Activated CD4-positive, alpha-beta T cell treated with anti-CD3 and anti-CD28 coated beads, Interleukin-2, amount 50 U/mL, for 24 hours (primary cell): ENCODE results near the gene HSPA4L.

Experiments used
- DNase-seq, 2 donors: peaks; one replicate each; pipeline ENCODE4 v3.0.0-alpha.2; 2020; ENCODE audit warnings: low read depth in 1 of 2, low spot score in 1 of 2

The HSPA4L gene

DNA sequence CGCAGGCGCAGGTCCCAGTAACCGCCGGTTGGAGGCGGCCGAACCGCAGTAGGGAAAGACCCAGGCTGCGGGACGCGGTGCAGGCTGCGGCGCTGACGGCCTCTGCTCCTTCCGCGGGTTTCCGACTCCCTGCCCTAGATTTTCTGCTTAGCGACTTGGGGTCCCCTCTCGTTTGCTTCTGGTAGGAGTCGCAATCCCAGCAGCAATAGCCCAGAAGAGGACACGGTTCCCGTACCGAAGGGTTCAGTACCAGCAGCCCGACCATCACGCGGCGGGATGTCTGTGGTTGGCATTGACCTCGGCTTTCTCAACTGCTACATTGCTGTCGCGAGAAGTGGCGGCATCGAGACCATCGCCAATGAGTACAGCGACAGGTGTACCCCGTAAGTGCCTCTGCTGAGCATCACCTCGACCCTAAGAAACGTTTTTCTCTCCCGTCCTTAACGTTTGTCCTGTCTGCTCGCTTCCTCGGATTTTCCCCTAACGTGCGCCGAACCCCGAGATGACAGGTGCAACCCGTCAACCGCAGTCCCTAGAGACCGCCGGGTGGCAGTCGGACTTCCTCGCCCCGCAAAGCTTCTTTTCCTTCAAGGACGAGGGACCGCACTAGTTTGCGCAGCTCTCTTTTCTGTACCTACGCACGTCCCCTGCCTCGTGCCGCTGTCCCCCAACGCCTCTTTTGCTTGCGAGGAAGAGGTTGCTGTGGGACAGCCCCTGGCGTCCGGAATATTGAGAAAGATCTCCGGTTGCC is at the start of gene HSPA4L:
TSS of gene HSPA4L (plus strand) at position 48 of the 751 bp plus-strand sequence. CDS start at position 277, 229 bp downstream.
- peak in 1 of 2 donors; percentile 20 for DNase-seq

DNA sequence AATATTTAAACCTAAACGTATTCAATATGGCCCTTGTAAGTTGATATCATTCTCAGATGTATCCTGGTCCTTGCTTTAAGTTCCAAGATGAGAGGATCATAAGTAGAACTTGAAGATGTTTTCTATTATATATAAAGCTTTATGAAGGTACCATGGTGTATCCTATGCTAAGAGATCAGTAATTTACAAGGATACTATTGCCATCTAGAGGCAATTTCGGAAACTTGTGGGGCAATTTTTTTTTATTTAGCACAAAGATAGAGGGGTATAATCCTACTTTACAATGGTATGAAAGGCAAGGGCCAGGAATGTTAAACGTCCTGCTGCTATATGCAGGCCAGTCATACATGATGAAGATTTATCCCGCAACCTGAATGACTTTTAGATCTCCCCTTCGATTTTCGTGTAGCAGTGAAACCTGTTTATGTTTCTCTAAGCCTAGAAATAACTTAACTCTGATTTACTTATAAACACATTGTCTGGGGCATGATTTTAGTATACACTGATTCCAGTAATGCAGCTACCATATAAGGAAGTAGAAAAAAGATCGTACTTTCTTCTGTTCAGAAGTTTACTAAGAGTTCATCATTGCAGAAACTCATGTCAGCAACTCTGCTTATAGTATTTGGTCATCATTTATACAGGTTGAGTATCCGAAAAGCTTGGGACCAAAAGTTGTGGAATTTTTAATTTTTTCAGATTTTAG is 49.3 kb upstream of the HSPA4L start:
- DNase-seq, result no peak

DNA sequence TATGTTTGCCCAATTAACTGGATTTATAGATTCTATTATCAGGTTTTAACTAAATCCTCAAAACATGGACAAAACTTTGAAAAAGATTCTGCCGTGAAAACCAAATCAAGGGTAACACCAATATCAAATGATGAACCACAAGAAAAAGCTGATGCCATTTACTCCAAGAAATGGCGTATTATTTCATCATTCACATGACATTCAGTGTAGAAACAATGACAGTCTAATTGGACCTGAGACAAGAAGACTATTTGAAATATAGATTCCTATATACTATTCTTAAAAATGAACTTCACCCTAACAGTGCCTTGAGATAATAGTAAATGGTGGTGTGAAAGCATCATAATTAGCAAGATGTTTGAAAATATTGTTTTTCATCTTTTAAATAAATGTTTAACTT is 47.1 kb upstream of the HSPA4L start:
- DNase-seq, result no peak

DNA sequence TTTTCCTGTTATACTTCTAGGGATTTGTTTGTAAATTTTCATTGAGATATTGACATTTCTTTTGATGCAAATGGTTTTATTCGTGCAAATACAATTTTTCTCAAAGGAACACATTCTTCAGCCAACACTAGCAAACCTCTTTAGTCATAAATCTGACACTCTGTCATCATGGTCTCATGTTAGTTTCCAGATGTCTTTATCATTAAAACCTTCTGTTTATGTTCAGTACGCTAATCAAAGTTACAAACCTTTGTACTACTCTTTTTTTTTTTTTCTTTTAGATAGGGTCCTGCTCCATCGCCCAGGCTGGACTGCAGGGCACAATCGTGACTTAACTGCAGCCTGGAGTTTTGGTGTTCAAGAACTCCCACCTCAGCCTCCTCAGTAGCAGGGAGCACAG is 44.8 kb upstream of the HSPA4L start:
- DNase-seq, result no peak

DNA sequence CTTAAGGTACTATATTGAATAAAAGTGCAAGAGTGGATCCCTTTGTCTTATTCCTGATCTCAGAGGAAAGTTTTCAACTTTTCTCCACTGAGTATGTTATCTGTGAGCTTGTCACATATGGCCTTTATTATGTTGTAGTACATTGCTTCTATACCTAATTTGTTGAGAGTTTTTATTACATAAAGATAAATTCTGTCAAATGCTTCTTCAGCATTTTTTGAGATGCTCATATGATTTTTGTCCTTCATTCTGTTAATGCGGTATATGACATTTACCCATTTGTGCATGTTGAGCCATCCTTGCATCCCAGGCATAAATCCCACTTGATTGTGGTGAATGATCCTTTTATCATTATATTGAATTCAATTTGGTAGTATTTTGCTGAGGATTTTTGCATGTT is 40.9 kb upstream of the HSPA4L start:
- no peak for DNase-seq

DNA sequence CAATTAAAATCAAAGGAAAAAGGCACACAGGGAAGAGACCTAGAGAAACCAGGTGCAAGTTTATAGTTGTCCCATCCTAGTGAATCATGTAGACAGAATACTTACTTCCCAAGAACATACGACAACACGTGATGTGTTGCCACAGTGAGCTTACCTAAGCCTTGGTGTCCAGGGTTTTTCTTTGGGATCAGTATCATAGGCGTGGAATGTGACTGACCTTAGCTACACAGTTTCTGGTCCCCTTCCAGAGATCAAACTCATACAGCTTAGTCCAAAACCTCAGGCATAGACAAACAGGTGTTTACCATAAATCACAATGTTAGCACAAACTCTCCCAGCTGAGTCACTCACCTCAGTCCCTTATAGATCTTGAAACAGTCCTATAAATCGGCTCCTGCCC is 34.2 kb upstream of the HSPA4L start:
- no peak for DNase-seq

DNA sequence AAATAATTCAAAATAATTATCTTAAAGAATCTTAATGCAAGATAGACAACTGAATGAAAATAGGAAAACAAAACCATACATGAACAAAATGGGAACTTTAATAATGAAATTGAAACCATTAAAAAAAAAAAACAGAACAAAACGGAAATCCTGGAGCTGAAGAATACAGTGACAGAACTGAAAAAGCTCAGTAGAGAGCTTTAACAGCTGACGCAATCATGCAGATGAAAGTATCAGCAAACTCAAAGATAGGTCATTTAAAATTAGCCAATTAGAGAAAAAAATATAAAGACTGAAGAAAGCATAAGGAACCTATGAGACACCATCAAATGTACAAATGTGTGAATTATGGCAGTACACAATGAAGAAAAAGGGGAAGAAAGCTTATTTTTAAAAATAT is 33.2 kb upstream of the HSPA4L start:
- no peak for DNase-seq

DNA sequence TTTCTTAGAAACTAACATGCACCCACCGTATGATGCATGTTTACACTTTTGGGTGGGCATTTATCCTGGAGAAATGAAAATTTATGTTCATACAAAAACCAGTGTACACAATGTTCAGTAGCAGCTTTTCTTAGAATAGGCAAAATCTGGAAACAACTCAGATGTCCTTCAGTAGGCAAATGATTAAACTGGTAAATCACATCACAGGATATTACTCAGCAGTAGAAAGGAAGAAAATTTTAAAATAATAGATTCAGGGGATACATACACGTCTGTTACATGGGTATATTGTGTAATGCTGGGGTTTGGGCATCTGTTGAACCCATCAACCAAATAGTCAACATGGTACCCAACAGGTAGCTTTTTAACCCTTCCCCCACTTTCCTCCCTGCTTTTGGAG is 25.2 kb upstream of the HSPA4L start:
- DNase-seq, result no peak

DNA sequence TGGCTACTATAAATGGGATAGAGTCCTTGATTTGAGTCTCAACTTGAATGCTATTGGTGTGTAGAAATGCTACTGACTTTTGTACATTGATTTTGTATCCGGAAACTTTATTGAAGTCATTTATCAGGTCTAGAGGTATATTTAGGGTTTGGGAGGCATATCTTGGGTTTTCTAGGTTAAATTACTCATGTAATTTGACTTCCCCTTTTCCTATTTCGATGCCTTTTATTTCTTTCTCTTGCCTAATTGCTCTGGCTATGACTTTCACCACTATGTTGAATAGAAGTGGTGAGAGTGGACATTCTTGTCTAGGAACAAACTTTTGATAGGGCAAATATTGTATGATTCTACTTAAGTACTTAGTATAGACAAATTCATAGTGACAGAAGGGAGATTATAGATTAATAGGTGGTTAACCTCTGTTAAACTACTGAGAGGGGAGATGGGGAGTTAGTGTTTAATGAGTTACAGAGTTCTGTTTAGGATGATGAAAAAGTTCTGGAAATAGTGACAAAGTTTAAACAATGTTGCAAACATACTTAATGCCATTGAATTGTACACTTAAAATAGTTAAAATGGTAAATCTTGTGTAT is 22.8 kb upstream of the HSPA4L start:
- no peak for DNase-seq

DNA sequence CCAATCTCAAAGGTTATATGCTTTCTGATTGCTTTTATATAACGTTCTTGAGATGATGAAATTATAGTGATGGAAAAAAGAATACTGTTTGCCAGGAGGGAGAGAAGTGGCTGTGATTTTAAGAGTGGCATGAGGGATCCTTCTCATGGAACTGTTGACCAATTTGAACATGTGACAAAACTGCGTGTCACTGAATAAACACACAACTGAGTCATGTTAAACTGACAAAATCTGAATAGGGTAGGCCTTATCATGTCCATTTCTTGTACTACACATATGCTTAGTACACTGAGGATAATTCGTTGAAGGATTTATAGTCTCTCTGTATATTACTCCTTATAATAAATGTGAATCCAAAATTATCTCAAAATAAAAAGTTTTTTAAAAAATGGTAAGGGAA is 22.2 kb upstream of the HSPA4L start:
- DNase-seq, result no peak

DNA sequence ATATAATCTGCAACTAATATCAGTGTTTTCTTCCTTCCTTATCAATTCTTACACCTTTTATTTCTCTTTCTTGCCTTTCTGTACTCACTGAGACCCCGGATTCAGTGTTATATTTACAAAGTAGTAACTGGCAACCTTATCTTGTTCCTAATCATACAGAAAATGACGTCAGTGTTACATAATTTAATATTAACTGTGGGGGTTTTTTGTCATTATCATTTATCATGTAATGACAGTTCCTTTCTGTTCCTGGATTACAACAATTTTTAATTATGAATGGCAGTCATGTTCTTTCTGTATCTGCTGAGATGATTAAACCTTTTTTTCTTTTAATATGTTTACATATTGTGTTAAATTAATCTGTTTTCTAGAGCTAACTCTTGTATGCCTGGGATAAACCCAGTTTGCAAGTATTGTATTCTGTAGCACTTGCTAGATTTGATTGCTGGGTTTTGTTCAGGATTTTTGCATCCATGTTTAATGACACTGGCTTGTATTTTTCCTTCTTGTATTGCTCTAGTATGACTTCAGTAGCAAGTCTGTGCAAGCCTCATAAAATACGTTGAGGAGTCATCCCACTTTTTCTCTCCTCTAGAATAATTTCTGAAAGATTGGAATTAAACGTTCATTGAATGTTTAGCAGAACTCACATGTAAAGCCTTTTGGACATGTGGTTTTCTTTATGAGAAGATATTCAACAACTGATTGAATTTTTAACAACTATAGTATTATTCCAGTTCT is 10.4 kb upstream of the HSPA4L start:
- DNase-seq, result no peak

DNA sequence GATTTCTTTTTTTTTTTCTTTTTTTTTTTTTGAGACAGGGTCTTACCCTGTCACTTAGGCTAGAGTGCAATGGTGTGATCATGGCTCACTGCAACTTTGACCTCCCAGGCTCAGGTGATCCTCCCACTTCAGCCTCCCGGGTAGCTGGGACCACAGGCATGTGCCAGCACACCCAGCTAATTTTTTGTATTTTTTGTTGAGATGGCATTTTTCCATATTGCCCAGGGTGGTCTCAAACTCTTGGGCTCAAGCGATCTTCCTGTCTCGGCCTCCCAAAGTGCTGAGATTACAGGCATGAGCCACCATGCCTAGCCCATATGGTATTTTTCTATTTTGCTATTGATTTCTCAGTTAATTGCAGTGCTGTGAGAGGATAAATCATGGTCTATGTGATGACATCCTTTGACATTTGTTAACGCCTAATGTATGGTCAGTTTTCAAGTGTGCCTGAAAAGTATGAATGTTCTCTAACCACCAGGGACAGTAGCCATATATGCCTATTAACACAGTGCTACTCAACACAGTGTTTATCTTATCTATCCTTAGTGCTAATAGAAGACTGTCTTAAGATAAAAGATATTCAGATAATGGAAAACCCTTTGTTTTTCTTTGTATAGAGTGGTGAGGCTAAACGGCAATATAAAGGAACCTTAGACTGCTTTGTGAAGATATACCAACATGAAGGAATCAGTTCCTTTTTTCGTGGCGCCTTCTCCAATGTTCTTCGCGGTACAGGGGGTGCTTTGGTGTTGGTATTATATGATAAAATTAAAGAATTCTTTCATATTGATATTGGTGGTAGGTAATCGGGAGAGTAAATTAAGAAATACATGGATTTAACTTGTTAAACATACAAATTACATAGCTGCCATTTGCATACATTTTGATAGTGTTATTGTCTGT is 9.1 kb upstream of the HSPA4L start:
- no peak for DNase-seq

DNA sequence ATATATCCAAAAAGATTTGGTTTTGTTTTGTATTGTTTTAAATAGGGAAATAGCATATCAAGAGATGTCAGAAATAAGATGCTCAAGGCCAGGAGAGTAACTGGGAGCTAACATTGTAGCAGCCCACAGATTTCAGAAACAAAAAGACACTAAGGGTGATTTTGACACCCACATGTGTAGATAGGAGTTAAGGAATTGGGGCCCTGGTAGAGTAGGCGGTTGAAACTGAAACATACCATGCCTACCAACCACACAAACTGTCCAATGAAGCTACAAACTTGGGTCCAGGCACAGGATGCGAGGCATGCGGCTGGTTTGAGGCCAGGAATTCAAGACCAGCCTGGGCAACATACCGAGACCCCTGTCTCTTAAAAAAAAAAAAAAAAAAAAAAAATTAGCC is 6.3 kb upstream of the HSPA4L start:
- DNase-seq, result no peak

DNA sequence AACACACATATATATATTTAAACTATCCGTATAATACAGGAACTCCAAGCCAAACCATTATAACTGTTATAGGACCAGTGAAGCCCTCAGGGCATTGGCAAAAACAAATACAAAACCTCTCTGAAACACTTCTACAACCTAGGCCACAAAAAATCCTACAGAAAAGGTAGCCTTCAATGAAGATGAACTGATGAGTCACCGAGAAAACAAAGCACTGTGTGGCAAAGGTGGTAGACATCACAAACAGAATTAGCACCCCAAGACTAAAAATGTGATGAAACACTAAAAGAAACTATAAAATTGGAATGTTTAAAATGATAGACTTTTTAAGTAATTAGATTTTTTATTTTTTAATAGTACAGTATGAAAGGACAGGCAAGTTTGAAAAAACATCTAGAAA is 5.5 kb upstream of the HSPA4L start:
- DNase-seq, result no peak

DNA sequence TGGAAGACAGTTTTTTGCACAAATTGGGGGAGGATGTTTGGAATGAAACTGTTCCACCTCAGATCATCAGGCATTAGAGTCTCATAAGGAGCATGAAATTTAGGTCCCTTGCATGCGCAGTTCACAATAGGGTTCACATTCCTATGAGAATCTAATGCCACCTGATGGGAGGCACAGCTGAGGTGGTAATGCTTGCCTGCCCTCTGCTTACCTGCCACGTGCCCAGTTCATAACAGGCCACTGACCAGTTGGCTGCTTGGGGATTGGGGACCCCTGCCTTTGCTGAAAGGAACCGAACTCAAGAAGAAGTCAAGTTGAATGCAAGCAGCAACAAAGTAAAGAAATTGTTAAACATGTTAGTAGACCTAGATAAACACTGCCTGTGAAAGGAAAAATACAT is 4.6 kb upstream of the HSPA4L start:
- DNase-seq, result no peak

DNA sequence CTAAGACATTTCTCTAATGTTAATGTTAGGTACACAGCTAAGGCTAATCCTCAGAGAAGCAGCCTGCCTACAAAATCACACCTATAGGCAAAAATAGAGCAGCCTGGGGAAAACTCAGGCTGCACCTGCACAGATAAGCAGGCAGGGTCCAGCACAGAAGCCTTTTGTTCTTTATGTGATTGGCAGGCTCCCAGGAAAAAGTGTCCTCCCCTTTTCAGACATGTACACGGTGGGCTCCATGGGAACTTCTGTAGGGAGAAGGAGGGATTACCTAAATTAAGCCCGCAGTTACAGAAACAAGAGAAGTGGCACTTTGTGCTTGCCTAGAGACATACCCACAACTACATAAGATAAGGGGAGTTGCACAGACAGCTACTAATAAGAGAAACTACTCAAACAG is 4.0 kb upstream of the HSPA4L start:
- DNase-seq, result no peak

DNA sequence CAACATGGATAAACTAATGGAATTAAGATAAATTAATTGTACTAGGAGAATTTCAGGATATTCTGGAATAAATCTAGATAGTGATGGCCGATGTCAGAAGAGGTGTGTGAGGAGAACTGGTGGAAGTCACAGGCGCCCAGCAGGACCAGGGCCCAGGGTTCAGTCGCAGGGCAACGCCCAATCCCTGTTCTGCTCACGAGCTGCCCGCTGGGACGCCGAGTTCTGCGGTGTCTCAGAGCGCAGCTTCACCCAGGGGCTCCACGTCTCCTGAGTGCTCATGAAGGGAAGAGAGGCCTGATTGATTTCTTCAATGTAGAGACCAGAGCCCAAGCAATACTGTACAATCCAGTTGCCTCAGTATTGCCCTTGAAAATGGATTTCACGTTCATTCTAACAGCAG is 1.5 kb upstream of the HSPA4L start:
- no peak for DNase-seq

DNA sequence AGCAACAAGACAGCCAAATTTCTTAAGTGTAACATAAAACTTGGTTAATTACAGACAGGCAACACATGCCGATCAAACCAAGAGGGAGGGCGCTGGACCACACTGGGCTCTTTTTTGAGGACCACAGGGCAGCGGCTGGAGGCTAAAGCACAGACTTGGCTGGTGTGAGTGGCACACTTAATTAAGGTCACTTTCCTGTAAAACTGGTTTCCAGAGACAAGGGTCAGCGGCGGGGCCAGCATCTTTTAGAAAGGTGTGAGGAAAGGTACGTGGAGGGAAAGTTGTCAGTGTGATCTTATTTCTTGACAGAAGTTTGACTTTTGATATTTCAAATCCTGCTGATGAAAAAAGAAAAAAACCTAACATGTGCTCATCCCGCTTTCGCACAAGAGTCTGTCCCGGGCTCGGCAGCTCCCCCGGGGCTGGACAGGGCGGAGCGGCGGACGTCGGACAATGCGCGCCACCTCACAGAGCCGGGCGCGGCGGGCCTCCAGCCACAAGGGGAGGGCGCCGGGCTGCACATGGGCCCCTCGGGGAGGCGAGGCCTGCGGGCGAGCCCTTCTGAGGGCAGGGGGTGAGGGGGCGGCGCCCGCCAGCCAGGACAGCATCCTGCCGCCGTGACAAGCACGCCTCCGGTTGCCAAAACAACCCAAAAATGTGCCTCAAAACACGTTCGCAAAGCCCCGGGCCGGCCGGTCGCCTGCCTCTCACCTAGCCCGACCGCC is 660 bp upstream of the HSPA4L start:
- DNase-seq, result no peak

DNA sequence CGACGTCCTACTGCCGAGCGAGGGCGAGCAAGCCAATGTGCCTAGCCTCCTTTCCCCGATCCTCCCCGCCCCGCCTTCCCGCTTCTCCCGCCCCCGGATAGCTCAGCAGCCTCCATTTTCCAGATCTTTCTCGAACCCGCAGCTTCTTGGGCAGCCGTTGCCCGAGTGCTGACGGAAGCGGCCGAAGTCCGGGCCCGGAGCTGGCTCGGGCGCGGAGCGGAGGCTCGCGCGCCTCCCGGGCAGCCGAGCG is 172 bp upstream of the HSPA4L start:
- DNase-seq, result peak in 1 of 2 donors; percentile 19

DNA sequence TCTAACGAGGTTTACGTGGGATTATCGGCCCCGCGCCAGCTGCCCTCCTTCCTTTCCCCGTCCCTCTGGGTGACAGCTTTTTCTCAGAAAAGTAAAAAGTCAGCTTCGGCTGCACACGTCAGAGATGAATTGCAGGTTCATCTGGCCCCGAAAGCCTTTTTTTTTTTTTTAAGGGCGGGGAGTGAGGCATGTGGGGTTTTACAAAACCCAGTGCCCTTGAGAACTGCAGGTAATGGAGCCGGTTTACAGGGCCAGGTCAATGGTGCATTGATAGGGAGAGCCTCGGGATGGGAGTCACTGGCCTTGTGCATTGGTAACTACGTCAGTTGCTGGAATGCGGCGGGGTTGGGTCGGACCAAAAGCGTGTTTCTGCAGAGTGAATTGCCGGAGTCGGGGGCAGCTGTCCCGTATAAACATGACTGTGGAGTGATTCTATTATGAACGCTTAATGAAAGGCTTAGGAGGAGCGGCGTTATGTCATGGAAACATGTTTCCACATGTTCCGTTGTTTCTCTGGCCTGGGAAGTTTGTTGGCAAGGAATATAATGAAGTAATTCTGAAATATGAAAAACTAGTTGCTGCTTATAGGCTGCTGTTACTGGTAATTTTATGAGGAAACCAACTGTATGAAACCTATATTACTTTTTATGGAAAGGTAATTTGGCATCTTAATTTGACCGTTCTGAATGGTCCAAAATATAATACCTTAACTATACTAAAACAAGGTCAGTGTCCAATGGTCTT is 1.1 kb downstream of the HSPA4L start:
- no peak for DNase-seq
